DOHH2 (cell line): Measurements from ENCODE around the gene OASL.

Source experiments
- CTCF ChIP-seq: fragments of 200-600 bp; sonication (generic); IDR thresholded peaks from one replicate; pipeline ENCODE4 v1.5.1; 2014; ENCODE audit warnings: antibody characterized with exemption, mild to moderate bottlenecking, low read depth, low read length; ENCODE audit not compliant: poor library complexity, severe bottlenecking
- EZH2phosphoT487 ChIP-seq: fragments of 200-600 bp; sonication (generic); IDR thresholded peaks from 2 replicates; pipeline ENCODE4 v1.6.1; 2017; ENCODE audit warnings: borderline replicate concordance, mild to moderate bottlenecking, antibody characterized with exemption, low read length, moderate library complexity, mixed read lengths

GRCh38 chr12:120990487-120991055 is 48.5 kb downstream of the OASL start:
- TF ChIP-seq CTCF (no peak), EZH2phosphoT487 (no peak)
